ENCODE measurements around the gene TMEM156.

DNA sequence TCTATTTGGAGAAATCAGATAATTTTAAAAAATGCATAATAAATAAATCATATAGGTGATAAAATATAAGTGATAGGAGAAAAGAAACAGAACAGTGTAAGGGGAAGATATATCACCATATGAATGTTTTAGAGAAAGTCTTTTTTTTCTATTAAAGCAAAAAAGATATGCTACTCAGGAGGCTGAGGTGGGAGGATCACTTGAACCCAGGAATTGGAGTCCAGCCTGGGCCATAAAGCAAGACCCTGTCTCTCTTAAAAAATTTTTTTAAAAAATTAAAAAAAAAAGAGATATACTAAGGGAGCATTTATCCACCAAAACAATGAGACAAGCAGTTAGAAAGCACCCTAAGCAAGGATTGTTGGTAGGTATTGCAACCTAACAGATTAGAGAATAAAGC lies 6.1 kb downstream of the TMEM156 start:
- TF ChIP-seq, protein P1, sequence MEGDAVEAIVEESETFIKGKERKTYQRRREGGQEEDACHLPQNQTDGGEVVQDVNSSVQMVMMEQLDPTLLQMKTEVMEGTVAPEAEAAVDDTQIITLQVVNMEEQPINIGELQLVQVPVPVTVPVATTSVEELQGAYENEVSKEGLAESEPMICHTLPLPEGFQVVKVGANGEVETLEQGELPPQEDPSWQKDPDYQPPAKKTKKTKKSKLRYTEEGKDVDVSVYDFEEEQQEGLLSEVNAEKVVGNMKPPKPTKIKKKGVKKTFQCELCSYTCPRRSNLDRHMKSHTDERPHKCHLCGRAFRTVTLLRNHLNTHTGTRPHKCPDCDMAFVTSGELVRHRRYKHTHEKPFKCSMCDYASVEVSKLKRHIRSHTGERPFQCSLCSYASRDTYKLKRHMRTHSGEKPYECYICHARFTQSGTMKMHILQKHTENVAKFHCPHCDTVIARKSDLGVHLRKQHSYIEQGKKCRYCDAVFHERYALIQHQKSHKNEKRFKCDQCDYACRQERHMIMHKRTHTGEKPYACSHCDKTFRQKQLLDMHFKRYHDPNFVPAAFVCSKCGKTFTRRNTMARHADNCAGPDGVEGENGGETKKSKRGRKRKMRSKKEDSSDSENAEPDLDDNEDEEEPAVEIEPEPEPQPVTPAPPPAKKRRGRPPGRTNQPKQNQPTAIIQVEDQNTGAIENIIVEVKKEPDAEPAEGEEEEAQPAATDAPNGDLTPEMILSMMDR (IDR thresholded peaks at IDR 0.05), result no peak
- TF ChIP-seq POLR2AphosphoS5 (IDR thresholded peaks at IDR 0.05) (no peak), POLR2A (IDR thresholded peaks at IDR 0.05) (no peak)
